HG02610 (cell line): ENCODE measurements around the gene TAF1B.

Experiments used
- ATAC-seq: cut with Tn5 transposase; IDR thresholded peaks from one replicate; pipeline ENCODE4 v1.9.1; 2021; ENCODE audit warnings: mild to moderate bottlenecking, moderate library complexity; ENCODE audit not compliant: unreplicated experiment

The TAF1B gene

DNA sequence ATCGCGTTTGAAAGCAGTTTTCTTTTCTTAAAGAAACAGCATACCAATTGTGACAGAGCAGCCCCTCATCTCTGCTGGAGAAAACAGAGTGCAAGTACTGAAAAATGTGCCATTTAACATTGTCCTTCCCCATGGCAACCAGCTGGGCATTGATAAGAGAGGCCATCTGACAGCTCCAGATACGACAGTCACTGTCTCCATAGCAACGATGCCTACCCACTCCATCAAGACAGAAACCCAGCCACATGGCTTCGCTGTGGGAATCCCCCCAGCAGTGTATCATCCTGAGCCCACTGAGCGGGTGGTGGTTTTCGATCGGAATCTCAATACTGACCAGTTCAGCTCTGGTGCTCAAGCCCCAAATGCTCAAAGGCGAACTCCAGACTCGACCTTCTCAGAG is 117.7 kb downstream of the TAF1B start:
- ATAC-seq: no peak

DNA sequence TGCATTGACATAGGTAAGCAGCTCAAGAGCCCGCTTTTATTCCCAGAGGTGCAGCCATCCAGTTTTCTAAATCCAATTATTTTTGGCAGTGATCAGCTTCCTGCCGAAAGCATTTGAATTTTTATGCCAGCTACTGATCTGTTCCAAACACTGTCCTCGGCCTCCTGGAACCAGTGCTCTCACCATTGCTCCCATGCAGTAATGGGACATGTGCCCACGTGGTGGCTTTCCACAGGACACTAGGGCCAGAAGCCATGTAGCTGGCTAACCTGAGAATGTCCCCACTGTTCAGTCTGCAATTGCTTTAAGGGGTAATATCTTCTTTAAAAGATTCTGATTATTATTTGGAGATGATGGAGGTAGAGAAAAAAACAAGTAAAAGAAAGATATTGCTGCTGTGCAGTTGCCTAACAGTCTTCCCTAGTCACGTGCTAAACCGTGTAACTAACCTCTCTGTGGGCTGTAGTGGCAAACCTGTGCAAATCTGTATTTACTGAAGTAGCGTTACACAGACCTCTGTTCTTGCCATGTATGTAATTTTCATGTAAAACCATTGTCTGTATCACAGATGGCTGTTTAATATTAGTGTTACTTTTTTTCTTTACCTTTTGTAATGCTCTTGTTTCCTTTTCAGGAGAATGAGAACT is 121.2 kb downstream of the TAF1B start:
- no peak for ATAC-seq

DNA sequence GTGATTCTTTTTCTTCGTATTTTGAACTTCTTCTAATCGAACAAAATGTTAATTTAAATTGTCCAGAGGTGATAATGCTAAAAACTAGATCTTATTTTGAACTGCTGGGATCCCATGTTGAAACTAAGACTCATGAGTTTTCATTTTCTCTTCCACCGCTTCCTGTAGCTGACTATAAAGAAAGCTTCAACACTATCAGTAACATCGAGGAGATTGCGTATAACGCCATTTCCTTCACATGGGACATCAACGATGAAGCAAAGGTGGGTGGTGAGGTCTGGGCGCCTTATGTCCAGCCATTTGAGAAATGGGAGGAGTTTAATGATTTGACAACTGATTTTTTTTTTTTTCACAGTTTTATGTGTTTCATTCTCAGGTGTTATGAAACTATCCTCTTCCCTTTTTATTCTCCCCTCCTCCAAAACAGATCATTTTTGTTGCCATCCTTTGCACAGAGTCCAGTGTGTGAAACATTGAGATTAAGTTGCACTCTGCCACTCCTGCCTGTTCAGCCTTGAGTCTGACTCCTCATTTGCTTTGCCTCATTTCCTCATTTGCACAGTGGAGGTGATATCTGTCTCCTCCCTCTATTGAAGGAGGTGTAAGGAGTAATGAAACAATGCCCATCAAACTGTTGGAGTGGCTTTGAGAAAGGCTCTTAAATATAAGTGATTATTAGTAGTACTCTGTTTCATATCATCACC is 122.0 kb downstream of the TAF1B start:
- no peak for ATAC-seq

DNA sequence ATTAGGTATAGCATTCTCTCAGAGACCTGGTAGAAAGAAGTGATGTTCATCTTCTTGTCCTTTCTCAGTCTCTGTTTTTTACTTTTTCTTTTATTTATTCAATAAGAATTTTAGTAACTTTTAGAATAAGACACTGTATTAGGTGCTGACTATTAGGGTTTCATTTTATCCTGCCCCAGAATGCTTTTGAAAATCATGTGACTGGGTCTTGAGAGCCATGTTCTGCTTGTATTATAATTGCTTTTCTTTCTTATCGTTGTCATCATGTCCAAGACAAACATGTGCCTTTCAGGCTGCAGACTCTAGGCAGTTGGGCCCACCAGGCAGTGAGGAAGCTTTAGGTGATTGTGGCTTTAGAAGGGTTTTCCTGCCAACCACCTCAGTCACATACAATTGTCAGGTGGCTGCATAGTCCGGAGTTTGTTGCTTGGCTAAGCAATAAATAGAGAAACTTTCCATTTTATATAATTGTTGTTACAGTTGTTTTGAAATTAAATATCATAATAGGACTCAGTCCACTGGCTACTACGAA is 123.3 kb downstream of the TAF1B start:
- no peak for ATAC-seq

DNA sequence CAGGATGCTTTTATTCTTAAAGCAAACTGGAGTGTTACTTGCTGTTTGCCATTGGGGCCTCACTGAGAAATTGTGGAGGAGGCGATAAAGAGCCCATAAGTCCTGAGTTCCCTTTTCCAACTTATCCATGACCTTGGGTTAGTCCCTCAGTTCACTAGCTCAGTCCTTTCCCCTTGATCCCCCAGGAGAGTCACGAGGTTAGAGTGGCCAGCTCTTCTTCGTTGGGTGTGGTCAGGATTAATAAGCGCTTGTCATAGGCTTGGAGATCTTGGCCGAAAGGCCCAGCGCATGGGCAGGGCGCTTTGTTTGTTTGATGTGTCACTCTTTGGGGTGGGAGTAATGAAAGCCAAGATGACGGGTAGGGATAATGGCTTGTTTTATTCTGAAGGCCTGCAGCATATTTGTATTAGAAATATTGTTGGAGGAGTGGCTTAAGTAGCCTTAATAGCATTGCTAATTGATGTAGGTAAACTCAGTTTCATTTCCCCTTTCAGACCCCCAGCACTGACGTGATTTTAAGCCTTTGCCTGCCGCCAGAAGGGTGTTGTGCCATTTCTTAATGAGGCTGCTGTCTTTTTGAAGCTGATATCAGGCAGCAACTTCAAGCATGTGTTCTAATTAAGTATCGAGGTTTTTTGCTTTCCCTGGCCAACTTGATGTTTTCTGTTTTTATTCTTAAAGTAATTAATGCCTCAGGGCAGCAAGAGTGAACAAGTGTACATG is 123.9 kb downstream of the TAF1B start:
- ATAC-seq: no peak

DNA sequence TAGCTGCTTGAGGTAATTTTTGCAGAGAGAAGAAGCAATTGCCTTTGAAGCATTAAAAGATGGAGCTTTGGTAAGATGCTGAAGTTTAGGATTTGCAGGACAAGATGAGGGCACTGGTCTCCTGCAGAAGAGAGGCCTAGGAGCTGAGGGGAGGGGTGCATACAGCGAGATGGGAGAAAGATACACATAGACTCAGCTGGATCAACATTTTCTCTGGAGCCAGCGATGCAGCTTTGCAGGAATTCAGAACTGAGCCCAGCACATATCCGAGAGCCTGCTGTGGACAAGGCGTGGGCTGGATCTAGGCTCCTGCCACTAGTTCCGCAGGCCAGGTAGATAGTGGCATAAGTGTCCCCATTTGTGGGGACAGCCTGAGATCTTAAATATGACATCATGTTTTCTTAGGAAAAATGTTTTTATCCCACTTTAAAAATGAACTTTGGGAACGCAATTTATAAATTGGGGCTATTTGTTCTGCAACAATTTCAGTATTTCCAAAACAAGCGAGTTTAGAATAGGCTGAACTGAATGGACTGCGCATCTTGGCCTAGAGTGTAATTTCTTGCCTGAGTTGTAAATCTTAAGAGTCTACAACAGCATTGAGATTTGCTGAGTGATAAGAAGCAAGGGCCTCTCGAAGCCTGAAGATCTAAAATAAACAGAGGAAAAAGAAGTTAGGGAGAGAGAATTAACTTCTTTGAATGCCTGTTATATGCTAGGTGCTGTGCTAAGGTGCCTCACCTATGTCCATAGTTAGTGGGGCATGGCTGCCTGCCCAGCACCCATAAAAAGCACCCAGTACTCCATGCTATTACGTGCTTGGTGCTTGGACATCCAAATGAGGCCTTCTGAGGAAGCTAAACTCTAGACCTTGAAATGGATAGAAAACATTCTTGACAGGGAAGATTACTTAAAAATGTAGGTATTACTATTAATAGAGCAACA is 125.6 kb downstream of the TAF1B start:
- no peak for ATAC-seq

DNA sequence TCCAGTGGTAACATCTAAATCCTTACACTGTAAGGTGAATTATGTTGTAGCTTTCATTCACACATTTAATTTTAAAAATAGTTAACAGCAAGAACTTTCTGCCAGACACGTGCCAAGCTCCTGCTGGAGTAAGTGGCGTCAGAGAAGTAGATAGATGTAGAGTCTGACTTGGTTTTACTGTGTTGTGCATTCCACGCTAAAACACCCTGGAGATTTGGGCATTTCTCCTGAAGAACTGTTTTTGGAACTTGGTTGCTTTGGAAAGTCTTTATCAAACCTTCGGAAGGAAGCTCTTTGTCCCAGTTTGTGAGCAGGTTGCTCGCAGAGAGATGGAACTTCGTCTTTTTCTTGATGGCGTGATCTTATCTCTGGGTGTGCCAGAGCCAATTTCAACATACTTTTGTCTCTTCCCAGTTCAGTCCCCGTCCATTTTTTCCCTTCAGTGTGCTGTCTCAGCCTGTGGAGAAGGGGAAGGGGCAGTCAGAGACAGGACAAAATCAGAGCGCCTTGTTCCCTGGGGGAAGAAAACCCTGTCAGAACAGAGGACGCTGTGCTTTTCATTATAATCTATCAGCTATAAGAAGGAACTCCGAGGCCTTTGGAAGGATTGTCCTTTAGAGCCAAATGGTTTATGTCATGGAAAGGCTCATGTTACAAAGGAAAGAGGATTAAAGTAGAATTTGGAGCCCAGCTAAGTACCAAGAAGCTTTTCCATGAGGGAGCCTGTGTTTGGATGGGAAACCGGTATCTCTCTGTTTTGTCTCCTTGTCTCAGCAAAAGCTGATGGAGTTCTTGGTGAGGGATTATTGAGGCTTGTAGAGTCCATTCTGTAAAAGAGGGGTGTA is 127.1 kb downstream of the TAF1B start:
- no peak for ATAC-seq

DNA sequence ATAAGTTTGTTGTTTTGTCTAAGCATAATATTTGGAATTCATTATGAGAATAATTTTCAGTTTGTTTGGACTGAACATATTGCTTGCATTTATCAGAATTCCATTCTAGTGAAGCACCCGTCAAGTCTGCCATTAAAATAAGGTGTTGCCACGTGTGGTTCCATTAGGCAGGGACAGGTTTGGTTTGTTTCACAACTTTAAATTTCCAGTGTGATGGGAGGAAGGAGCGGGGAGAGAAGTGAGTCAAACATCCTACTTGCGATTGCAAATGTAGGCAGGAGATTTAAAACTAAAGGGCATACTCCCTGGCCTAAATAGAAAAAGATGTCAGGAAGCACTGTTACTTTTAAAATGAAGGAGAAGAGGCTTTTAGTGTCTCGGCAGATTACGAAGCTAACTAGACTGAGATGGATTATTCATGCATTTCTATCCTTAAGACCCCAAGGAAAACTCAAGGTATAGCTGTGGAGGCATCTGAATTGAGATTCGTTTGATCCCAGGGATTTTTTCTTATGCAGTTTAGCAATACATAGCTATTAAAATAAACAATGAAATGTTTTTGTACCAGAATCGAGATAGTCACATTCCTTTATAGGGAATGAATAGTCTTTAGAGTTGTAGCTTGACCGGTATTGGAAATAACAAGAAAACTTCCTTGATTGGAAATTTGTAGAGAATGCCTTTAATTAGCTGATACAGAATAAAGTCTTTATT is 128.0 kb downstream of the TAF1B start:
- ATAC-seq: no peak

DNA sequence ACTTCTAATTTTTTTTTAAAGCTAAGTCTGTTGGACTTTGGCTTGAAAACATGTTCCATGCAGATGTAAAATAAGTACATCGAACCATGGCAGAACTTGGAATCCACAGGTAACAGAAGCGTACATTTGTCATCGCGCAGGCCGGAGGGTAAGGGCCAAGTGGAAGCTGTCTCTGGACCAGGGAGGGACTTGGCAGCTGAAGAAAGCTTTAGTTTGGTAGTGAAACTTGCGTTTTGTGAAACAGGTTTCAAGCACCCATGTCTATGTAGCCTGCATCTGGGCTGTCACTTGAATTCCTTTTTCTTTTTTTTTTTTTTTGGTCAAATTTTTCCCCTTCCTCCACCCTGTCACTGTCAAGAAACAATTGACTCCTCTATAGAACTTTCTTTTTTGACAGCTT is 128.6 kb downstream of the TAF1B start:
- no peak for ATAC-seq

DNA sequence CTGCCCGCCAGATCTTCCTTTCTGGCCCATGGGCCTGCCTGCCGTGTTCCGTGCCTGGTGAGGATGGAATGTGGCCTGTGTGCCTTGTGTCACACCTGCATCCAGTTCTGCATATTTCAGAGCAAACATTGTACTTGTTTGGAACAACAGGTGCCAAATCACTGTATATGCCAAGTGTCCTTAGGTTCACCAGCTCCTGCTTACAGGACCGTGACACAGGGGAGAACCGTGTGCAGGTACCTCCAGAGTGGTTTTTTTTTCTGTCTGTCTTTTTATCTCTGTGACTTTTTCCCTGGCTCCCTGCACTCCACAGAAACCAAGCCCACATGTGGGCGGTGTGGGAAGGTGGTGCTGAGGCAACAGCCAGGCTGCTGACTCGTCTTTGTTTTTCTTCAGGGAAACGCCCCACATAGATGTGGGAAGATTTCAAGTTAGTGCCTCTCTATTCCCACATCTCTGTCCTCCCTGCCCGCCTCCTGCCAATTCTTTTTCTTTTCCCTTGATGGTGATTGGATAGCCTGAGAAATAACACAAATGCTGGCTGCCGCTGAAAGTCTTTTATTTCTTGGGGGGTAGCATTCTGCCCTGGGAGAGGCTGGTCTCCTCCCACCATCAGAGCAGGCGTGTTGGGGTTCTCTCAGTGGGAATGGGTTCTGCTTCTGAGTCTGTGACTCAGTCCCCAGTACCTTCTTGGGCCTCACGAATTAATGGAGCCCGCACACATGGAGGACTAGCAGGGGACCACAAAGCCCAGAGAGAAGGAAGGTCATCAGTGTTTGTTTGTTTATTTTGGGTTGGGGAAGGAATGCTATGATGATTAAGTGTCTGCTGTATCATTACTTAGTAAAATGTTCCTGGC is 129.6 kb downstream of the TAF1B start:
- no peak for ATAC-seq

DNA sequence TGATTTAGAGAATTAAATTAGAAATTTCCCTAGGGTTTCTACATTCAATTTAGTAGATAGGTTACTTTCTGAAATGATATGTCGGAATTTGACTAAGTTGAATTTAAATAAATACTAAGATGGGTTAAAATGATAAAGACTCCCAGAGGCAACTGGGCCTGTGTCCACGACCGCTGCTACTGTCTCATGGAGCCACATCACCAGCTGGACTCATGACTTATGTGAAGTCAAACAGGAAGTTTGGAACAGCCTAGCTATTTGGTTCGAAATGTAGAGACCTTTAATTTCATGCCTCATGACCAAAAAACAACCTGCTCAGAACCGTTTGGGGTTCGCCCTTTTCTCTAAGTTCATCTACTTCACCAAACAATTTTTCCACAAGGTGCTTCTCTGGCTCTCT is 130.4 kb downstream of the TAF1B start:
- no peak for ATAC-seq

DNA sequence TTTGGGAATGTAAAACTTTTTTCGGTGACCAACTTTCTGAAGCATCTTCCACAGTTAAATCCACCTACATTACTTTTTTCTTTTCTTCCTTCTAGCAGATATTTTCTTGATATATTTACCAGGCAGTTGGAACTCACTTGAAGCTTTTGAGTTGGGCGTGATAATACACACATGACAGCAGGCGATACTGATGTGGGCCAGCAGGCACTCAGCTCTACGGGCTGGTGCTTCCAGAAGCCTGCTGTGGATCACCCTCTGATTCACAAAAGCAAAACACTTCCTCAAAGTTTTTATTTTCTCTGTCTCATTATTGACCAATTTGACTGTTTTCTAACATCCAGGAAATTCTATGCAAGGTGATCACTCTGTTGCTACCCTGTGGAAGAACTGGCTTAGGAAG is 131.1 kb downstream of the TAF1B start:
- no peak for ATAC-seq

DNA sequence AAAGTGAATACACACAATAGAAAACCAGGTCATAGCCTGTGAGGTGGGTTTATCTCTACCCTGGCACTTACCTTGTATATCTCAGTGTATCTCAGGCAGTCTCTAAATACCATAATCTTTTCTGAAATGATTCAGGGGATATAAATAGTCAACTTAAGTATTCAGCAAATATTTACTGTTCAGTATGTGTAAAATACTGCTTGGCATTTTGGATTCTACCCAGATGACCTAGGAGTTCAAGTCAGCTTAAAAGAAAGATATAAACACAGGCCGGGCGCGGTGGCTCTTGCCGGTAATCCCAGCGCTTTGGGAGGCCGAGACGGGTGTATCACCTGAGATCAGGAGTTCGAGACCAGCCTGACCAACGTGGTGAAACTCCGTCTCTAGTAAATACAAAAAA is 132.1 kb downstream of the TAF1B start:
- ATAC-seq: no peak

DNA sequence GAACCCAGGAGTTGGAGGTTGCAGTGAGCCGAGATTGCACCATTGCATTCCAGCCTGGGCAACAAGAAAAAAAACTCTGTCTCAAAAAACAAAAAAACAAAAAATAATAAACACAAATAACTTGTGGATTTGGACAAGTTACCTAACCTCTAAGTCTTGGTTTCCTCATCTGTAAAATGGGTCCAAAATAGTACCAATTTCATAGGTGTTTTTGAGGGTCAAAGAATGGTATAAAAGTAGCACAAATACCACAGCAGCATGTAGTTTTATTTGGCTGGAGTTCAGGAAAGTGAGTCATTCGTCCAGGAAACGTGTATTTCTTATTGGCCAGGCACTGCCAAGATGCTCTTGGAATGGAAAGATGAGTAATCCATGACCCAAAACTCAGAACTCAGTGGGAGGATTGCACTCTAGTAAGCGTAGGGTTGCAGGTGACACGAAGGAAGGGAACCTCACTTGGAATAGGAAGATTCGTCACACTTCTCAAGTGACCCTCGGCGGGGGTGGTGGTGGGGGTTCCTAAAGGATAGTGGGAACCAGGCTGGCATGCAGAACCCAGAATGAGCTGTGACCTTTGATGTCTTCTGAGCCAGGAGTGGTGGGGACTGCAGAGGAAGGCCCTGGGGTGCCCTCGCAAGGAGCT is 132.7 kb downstream of the TAF1B start:
- ATAC-seq: no peak

DNA sequence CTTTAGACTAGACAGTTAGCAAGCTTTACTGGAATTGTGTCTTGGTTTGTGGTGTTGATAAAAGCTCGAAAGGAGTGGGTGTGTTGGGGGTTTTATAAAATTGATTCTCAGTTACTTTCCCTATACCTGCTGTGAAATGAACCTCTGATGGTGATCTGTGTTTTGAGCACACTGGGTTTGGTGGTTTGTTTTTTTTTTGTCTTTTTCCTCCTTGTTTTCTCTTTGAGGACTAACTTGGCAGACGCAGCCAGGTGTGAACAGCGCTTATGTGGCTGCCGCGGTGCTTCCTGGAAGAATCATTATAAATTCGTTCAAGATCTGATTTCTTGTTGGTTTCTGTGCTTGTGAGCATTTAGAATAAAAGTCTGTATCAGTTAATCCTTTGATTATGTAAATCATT is 136.7 kb downstream of the TAF1B start:
- ATAC-seq: no peak

DNA sequence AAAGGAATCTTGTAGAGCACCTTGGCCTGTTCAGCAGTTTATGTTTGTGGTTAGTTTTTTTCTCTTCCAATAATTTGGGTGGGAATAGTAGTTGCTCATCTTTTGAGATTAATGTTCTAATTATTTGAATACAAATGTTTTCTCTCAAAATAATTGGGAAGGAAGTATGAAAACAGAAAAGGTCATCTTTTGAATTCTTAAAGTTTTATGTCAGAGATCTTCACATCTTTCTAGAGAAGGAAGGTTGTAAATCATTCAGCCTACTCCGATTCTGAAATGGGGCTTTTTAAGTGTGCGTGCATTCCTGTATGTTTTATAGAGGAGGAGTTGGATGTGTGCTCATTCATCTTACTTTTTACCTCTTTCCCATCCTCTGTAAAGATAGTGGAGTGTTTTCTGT is 137.2 kb downstream of the TAF1B start:
- ATAC-seq: no peak

DNA sequence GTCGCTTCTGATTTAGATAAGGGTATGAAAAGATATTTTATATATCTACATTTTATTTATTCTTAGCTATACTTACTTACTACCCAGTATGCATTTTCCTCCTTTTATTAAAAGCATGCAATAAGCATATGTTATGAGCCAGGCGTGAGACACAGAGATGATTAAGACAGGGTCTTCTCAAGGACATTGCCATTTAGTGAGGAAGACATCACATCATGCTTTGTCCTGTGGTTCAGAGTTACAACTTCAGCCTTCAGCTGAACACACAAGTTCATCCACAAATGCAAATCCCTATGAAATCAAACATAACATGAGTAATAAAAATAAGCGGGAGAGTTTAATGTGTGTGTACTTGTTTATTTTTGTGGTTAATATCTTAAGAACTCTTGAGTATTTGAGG is 138.4 kb downstream of the TAF1B start:
- no peak for ATAC-seq

DNA sequence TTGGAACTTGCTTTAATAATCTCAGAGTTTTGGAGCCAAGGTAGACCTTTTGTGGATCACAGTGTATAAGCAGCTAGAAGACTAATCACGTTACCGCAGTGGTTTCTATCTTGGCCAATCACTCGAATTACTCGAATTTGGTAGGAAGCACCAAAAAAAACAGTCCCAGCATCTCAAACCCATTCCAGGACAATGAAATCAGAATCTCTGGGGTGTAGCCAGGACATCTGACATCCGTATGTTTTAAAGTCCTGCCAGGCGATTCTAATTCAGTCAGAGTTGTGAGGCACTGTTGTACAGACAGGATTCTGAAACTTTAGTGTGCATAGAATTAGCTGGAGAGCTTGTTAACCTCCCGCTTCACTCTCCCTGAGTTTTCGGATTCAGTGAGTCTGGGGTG is 139.0 kb downstream of the TAF1B start:
- ATAC-seq: no peak
